H7 (cell line): ENCODE results near the gene NTNG1. TPM values are rescaled to one million over a fixed set of nuclear protein-coding genes. Genes with fewer than 3 reads are reported as not detected.
A peak's percentile ranks its signal among the peaks of the same experiment; 100 is the strongest.

ENCODE experiments used
- DNase-seq: peaks from one replicate; pipeline ENCODE4 v3.0.0; 2012
- H3K27me3 ChIP-seq: 2 replicates; pipeline ENCODE4 v1.6.0; 2011; ENCODE audit warnings: mild to moderate bottlenecking, low read length; ENCODE audit not compliant: control insufficient read depth, insufficient read depth
- H3K36me3 ChIP-seq: replicated peaks from 2 replicates; pipeline ENCODE4 v1.5.1; 2011; ENCODE audit warnings: low read length; ENCODE audit not compliant: control insufficient read depth, insufficient read depth
- H3K4me3 ChIP-seq: 2 replicates; pipeline ENCODE4 v1.5.1; 2011; ENCODE audit warnings: low read depth, mild to moderate bottlenecking, control low read depth, low read length, moderate library complexity; ENCODE audit not compliant: insufficient read depth
- total RNA-seq: library from RNA; depleted of rRNA; stranded (reverse); fragments of >200 nt; shearing (Covaris generic); gene quantifications from 2 replicates; pipeline ENCODE4 v1.2.3, GENCODE V29; 2014

The NTNG1 gene
- total RNA-seq, 1 experiment from 2014 or later = 5.4 TPM

GRCh38 chr1:107247679-107248078 lies 106.8 kb downstream of the NTNG1 start:
- no peaks in the 10 kb centered on the region for H3K27me3 ChIP-seq
- no peaks in the 10 kb centered on the region for H3K36me3 ChIP-seq
- H3K4me3 ChIP-seq = no peak overlapping the region
- no peak for DNase-seq

- H3K27me3 ChIP-seq = no peaks in the 10 kb centered on the region
- no peak for DNase-seq
- no peaks in the 10 kb centered on the region for H3K36me3 ChIP-seq
- no peak overlapping the region for H3K4me3 ChIP-seq
Measured at GRCh38 chr1:107250169-107250568, 109.3 kb downstream of the NTNG1 start.

GRCh38 chr1:107251083-107251482 lies 110.2 kb downstream of the NTNG1 start:
- Histone ChIP-seq H3K36me3 (no peaks in the 10 kb centered on the region), H3K27me3 (no peaks in the 10 kb centered on the region), H3K4me3 (no peak overlapping the region)
- no peak for DNase-seq

- no peak for DNase-seq
- Histone ChIP-seq H3K27me3 (no peaks in the 10 kb centered on the region), H3K4me3 (no peak overlapping the region), H3K36me3 (no peaks in the 10 kb centered on the region)
Measured at GRCh38 chr1:107251839-107252238, 111.0 kb downstream of the NTNG1 start.

GRCh38 chr1:107252271-107252670 lies 111.4 kb downstream of the NTNG1 start:
- H3K27me3 ChIP-seq = no peaks in the 10 kb centered on the region
- no peak overlapping the region for H3K4me3 ChIP-seq
- no peaks in the 10 kb centered on the region for H3K36me3 ChIP-seq
- DNase-seq = no peak

GRCh38 chr1:107254306-107254705 lies 113.5 kb downstream of the NTNG1 start:
- no peaks in the 10 kb centered on the region for H3K27me3 ChIP-seq
- DNase-seq = peak; percentile 30
- no peaks in the 10 kb centered on the region for H3K36me3 ChIP-seq
- H3K4me3 ChIP-seq = no peak overlapping the region

GRCh38 chr1:107255469-107255868 lies 114.6 kb downstream of the NTNG1 start:
- no peak for DNase-seq
- Histone ChIP-seq H3K36me3 (no peaks in the 10 kb centered on the region), H3K4me3 (no peak overlapping the region), H3K27me3 (no peaks in the 10 kb centered on the region)

- H3K4me3 ChIP-seq = no peak overlapping the region
- H3K27me3 ChIP-seq = no peaks in the 10 kb centered on the region
- DNase-seq = no peak
- H3K36me3 ChIP-seq = no peaks in the 10 kb centered on the region
Measured at GRCh38 chr1:107262467-107263286, 121.8 kb downstream of the NTNG1 start.

- DNase-seq = no peak
- Histone ChIP-seq H3K27me3 (no peaks in the 10 kb centered on the region), H3K4me3 (no peak overlapping the region), H3K36me3 (no peaks in the 10 kb centered on the region)
Measured at GRCh38 chr1:107263291-107263915, 122.6 kb downstream of the NTNG1 start.

GRCh38 chr1:107264007-107264406 lies 123.2 kb downstream of the NTNG1 start:
- no peak overlapping the region for H3K4me3 ChIP-seq
- H3K27me3 ChIP-seq = no peaks in the 10 kb centered on the region
- no peaks in the 10 kb centered on the region for H3K36me3 ChIP-seq
- no peak for DNase-seq

- no peak overlapping the region for H3K4me3 ChIP-seq
- no peak for DNase-seq
- H3K27me3 ChIP-seq = no peaks in the 10 kb centered on the region
- no peaks in the 10 kb centered on the region for H3K36me3 ChIP-seq
Measured at GRCh38 chr1:107264561-107264960, 123.7 kb downstream of the NTNG1 start.

- DNase-seq = no peak
- Histone ChIP-seq H3K27me3 (no peaks in the 10 kb centered on the region), H3K4me3 (no peak overlapping the region), H3K36me3 (no peaks in the 10 kb centered on the region)
Measured at GRCh38 chr1:107267489-107267888, 126.7 kb downstream of the NTNG1 start.

- Histone ChIP-seq H3K27me3 (no peaks in the 10 kb centered on the region), H3K4me3 (no peak overlapping the region), H3K36me3 (no peaks in the 10 kb centered on the region)
- DNase-seq = no peak
Measured at GRCh38 chr1:107272321-107272720, 131.5 kb downstream of the NTNG1 start.

- no peak for DNase-seq
- Histone ChIP-seq H3K27me3 (no peaks in the 10 kb centered on the region), H3K36me3 (no peaks in the 10 kb centered on the region), H3K4me3 (no peak overlapping the region)
Measured at GRCh38 chr1:107273515-107273914, 132.7 kb downstream of the NTNG1 start.

- H3K36me3 ChIP-seq = no peaks in the 10 kb centered on the region
- H3K4me3 ChIP-seq = no peak overlapping the region
- no peak for DNase-seq
- H3K27me3 ChIP-seq = no peaks in the 10 kb centered on the region
Measured at GRCh38 chr1:107274227-107274626, 133.4 kb downstream of the NTNG1 start.
